GM06990 (cell line): Measurements from ENCODE around the gene ZFAND3.

ENCODE experiments used
- DNase-seq: peaks from one replicate; pipeline ENCODE4 v3.0.0-alpha.2; 2011; ENCODE audit not compliant: insufficient read length; ENCODE audit errors: extremely low read depth
- H3K27me3 ChIP-seq: replicated peaks from 2 replicates; pipeline ENCODE4 v1.6.0; 2011; ENCODE audit warnings: low read length; ENCODE audit not compliant: control insufficient read depth, insufficient read depth
- H3K36me3 ChIP-seq: 2 replicates; pipeline ENCODE4 v1.5.1; 2011; ENCODE audit warnings: low read length; ENCODE audit not compliant: control insufficient read depth, insufficient read depth
- H3K4me3 ChIP-seq: replicated peaks from 2 replicates; pipeline ENCODE4 v1.5.1; 2011; ENCODE audit warnings: low read depth, mild to moderate bottlenecking, control low read depth, low read length
- TF ChIP-seq, protein P1 (sequence below): IDR thresholded peaks from 2 replicates; pipeline ENCODE4 v1.5.1; 2011; ENCODE audit warnings: low read length, control low read depth, mild to moderate bottlenecking, inconsistent platforms; ENCODE audit not compliant: insufficient read depth, poor library complexity, severe bottlenecking

The ZFAND3 gene

DNA sequence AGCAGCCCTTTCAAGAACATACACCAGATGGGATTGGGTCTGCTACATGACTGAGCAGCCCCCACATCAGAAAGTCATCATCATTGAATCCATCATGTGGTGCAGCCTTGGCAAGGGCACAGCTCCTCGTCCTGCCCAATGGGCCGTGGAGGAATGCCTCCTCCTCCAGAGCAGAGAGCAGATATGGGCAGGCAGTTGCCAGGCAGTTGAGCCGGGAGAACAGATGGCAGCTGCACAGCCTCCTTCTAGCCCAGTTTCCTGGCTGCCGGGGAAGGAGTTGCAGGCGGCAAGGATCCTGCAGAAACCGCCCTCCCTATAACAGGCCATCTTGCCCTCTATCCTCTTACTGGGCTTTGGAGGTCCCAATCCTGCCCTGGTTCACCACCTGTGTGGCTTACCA is 11.9 kb upstream of the ZFAND3 start:
- TF ChIP-seq, protein P1, sequence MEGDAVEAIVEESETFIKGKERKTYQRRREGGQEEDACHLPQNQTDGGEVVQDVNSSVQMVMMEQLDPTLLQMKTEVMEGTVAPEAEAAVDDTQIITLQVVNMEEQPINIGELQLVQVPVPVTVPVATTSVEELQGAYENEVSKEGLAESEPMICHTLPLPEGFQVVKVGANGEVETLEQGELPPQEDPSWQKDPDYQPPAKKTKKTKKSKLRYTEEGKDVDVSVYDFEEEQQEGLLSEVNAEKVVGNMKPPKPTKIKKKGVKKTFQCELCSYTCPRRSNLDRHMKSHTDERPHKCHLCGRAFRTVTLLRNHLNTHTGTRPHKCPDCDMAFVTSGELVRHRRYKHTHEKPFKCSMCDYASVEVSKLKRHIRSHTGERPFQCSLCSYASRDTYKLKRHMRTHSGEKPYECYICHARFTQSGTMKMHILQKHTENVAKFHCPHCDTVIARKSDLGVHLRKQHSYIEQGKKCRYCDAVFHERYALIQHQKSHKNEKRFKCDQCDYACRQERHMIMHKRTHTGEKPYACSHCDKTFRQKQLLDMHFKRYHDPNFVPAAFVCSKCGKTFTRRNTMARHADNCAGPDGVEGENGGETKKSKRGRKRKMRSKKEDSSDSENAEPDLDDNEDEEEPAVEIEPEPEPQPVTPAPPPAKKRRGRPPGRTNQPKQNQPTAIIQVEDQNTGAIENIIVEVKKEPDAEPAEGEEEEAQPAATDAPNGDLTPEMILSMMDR, result no peak
- H3K4me3 ChIP-seq, result no peak overlapping the region
- H3K36me3 ChIP-seq, result no peaks in the 10 kb centered on the region
- no peaks in the 10 kb centered on the region for H3K27me3 ChIP-seq
- no peak for DNase-seq

DNA sequence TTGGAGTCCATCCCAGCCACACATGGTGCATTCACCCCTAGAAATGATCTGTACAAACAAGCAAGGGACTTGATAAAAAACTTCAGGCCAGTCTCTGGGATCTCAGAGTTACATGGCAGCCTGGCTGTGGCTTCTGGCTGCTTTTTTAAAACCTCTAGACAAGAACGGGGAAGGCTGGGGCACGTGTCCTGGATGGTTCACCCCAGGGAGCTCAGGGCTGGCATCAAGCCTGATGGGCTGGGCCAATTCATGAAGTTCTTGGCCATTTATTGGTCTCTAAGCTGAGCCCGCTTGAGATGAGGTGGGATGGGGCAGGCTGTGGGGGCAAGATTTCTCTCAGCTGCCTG is 10.4 kb upstream of the ZFAND3 start:
- Histone ChIP-seq H3K36me3 (no peaks in the 10 kb centered on the region), H3K27me3 (no peaks in the 10 kb centered on the region), H3K4me3 (no peak overlapping the region)
- TF ChIP-seq, protein P1, result no peak
- no peak for DNase-seq

DNA sequence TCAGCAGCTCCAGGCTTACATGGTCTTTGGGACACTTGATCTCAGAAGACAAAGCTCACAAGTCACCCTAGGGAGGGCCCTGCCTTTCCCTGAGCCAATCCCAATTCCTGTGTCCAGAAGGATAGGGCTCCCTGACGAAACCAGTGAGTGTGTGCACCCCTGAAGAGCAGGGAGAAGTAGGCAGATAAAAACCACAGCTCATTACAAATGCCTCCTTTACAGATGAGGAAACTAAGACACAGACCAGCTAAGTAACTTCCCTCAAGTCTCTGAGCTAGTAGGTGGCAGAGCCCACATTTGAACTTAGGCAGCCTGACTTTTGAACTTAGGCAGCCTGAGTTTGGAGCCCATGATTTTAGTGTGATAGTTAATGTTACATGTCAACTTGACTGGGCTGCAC is 6.7 kb upstream of the ZFAND3 start:
- DNase-seq, result no peak
- H3K4me3 ChIP-seq, result no peak overlapping the region
- TF ChIP-seq, protein P1, result no peak
- H3K27me3 ChIP-seq, result no peaks in the 10 kb centered on the region
- H3K36me3 ChIP-seq, result no peaks in the 10 kb centered on the region

DNA sequence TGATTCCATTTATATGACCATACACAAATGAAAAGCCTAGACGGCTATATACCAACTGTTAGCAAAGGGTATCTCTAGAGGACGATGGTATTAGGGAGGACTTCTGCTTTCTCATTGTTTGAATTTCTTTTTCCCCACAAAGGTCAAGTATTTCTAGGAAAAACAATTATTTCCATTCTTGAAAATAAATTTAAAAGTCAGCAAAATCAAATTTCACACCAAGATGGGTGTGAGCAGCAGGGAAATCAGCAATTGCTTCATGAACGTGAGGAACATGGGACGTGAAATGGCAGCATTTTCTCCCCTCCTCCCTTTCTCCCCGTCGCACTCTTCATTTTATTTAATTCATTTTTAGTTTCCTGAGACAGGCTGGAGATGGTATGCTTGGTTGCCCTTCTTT is 5.2 kb upstream of the ZFAND3 start:
- TF ChIP-seq, protein P1, result no peak
- Histone ChIP-seq H3K4me3 (no peak overlapping the region), H3K36me3 (no peaks in the 10 kb centered on the region), H3K27me3 (no peaks in the 10 kb centered on the region)
- no peak for DNase-seq

DNA sequence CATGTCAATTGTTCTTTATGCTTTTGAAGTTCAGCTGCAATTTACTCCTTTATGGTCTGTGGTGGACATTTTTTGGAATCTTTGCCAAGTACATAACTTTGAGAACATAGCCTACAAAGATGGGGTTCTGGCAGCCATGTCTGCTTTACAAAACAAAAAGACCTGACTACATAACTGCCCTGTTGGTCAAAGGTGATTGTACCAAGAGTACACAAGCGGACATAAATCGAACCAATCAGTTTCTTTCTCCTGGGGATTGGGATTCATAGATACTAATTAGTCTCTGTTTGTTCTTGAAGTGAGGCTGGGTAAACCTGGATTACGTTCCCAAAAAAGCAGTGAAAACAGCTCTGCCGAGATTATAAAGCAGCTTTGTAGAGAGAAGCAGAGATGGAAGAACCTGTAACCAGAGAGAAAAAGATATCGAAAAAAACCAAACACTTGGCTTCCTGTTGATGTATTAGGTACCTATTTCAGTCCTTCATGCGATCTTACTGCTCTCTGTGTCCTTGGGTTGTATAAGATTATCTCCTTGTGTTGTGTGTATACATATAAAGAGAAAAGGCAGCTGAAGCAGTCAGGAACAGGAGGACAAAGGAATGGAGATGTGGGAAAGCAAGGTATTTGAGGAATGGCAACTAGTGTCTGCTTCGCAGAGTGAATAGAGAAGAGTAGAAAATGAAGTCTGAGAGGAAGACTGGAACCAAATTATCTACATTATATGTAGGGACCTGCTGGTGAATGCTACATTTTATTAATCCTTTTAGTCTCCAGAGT is 2.7 kb upstream of the ZFAND3 start:
- TF ChIP-seq, protein P1, result no peak
- no peaks in the 10 kb centered on the region for H3K36me3 ChIP-seq
- no peak overlapping the region for H3K4me3 ChIP-seq
- no peak for DNase-seq
- no peaks in the 10 kb centered on the region for H3K27me3 ChIP-seq
